ENCODE data around the gene CEP72. TPM values are rescaled to one million over a fixed set of nuclear protein-coding genes. Genes with fewer than 3 reads are reported as not detected.

Gene CEP72
- total and polyA plus RNA-seq, 8 donors, result 5.5 to 13.1 (median 10.7) TPM

GRCh38 chr5:645421-645820, 33.3 kb downstream of the CEP72 start:
- intact Hi-C loops (cut with DNase I), result no loop called here
- no peak for DNase-seq
- TF ChIP-seq, protein P1, sequence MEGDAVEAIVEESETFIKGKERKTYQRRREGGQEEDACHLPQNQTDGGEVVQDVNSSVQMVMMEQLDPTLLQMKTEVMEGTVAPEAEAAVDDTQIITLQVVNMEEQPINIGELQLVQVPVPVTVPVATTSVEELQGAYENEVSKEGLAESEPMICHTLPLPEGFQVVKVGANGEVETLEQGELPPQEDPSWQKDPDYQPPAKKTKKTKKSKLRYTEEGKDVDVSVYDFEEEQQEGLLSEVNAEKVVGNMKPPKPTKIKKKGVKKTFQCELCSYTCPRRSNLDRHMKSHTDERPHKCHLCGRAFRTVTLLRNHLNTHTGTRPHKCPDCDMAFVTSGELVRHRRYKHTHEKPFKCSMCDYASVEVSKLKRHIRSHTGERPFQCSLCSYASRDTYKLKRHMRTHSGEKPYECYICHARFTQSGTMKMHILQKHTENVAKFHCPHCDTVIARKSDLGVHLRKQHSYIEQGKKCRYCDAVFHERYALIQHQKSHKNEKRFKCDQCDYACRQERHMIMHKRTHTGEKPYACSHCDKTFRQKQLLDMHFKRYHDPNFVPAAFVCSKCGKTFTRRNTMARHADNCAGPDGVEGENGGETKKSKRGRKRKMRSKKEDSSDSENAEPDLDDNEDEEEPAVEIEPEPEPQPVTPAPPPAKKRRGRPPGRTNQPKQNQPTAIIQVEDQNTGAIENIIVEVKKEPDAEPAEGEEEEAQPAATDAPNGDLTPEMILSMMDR (IDR thresholded peaks at IDR 0.05), result no peak
- H3K27ac ChIP-seq, result no peak overlapping the region
- no peaks in the 10 kb centered on the region for H3K4me1 ChIP-seq
- no peaks in the 10 kb centered on the region for H3K27me3 ChIP-seq
- peaks cover 0 to 54% of the 10 kb centered on the region in 2 donors for H3K36me3 ChIP-seq
- no peak for ATAC-seq
- H3K4me3 ChIP-seq, result no peak overlapping the region
- no peaks in the 10 kb centered on the region for H3K9me3 ChIP-seq

GRCh38 chr5:646396-647201, 34.5 kb downstream of the CEP72 start:
- no peak overlapping the region for H3K4me3 ChIP-seq
- DNase-seq, result no peak
- H3K4me1 ChIP-seq, result no peaks in the 10 kb centered on the region
- peaks cover 0 to 42% of the 10 kb centered on the region in 2 donors for H3K36me3 ChIP-seq
- intact Hi-C loops (cut with DNase I), result no loop called here
- ATAC-seq, result no peak
- H3K27me3 ChIP-seq, result no peaks in the 10 kb centered on the region
- TF ChIP-seq, protein P1 (IDR thresholded peaks at IDR 0.05), result no peak
- no peak overlapping the region for H3K27ac ChIP-seq
- H3K9me3 ChIP-seq, result no peaks in the 10 kb centered on the region

GRCh38 chr5:647311-647710, 35.2 kb downstream of the CEP72 start:
- DNase-seq (no peak), ATAC-seq (no peak)
- no peak overlapping the region for H3K4me3 ChIP-seq
- no peaks in the 10 kb centered on the region for H3K27me3 ChIP-seq
- no peak overlapping the region for H3K27ac ChIP-seq
- TF ChIP-seq, protein P1 (IDR thresholded peaks at IDR 0.05), result no peak
- H3K4me1 ChIP-seq, result no peaks in the 10 kb centered on the region
- intact Hi-C loops (cut with DNase I), result no loop called here
- H3K9me3 ChIP-seq, result no peaks in the 10 kb centered on the region
- H3K36me3 ChIP-seq, result peaks cover 0 to 46% of the 10 kb centered on the region in 2 donors

GRCh38 chr5:647727-648126, 35.6 kb downstream of the CEP72 start:
- no peaks in the 10 kb centered on the region for H3K4me1 ChIP-seq
- peaks cover 0 to 46% of the 10 kb centered on the region in 2 donors for H3K36me3 ChIP-seq
- H3K27me3 ChIP-seq, result no peaks in the 10 kb centered on the region
- ATAC-seq (no peak), DNase-seq (no peak)
- no peak overlapping the region for H3K27ac ChIP-seq
- TF ChIP-seq, protein P1 (IDR thresholded peaks at IDR 0.05), result no peak
- intact Hi-C loops (cut with DNase I), result no loop called here
- no peak overlapping the region for H3K4me3 ChIP-seq
- no peaks in the 10 kb centered on the region for H3K9me3 ChIP-seq

- H3K4me1 ChIP-seq, result no peaks in the 10 kb centered on the region
- H3K27ac ChIP-seq, result no peak overlapping the region
- TF ChIP-seq, protein P1 (IDR thresholded peaks at IDR 0.05), result no peak
- no peaks in the 10 kb centered on the region for H3K9me3 ChIP-seq
- H3K4me3 ChIP-seq, result no peak overlapping the region
- H3K27me3 ChIP-seq, result no peaks in the 10 kb centered on the region
- no peak for DNase-seq
- ATAC-seq, result no peak
- H3K36me3 ChIP-seq, result peaks cover 0 to 29% of the 10 kb centered on the region in 2 donors
- intact Hi-C loops (cut with DNase I), result no loop called here
Measured at GRCh38 chr5:651296-652022, 39.3 kb downstream of the CEP72 start.

All from left lung (tissue), 10 donors.